ENCODE measurements around the gene MIGA1.
"Not testable (repeated sequence)": the region's sequence is repeated elsewhere in the genome, so short reads cannot be mapped to it uniquely, and the experiment has no call there.

Gene MIGA1

DNA sequence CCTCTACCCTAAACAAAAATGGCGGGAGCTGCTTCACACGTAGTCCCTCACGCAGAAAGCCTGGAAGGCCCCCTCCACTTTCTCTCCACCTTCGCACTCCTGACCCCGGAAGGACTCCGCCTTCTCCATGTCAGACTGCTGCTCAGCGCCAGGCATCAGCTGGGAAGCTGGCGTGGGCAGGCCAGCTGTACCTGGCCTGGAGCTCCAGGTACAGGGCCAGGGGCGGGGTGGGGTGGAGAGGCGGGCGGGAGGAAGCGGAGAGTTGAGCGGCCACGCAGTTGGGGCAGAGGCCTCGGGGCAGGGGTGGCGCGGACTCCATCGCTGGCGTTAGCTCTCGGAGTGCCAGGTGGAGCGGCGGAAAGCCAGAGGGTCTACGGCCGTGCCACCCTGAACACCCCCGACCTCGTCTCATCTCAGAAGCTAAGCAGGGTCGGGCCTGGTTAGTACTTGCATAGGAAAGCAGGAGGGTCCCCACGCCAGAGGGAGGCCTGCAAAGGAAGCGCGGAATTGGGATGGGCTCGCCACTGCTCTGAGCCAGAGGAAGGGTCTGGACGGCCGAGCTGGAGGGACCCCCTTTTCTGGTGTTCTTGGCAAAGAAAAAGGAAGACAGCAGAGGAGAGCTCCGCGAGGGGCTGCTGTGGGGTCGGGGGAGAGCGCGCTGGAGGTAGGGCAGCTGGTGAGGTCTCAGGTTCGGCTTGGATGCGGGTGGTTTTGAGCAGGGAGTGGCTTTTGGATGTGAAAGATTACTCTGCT lies at the start of gene MIGA1:
Gene MIGA1, plus strand, starts transcription at position 121 of the 753 bp plus-strand sequence. CDS start 3,604 bp downstream, outside the sequence.
- peak; percentile 72 to 82 for DNase-seq (ENCODE audit: low read depth in 2 of 2)

DNA sequence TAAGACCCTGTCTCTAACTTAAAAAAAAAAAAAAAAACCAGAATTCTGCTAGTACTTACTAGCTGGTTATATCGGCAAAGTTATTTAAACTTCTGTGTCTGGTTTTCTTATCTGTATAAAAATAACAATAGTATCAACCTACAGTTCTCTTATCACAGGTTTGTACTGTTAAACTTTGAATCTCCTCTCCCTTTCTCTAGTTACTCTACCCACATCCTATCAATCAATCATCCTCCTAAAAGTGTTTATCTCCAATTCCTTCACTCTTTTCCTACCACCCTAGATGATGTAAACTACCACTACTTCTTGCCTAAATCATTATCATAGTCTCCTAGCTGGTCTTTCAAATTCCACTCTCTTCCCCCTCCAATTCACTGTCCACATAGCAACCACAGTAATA lies 47.4 kb upstream of the MIGA1 start:
- no peak for DNase-seq (ENCODE audit: low read depth in 2 of 2)

DNA sequence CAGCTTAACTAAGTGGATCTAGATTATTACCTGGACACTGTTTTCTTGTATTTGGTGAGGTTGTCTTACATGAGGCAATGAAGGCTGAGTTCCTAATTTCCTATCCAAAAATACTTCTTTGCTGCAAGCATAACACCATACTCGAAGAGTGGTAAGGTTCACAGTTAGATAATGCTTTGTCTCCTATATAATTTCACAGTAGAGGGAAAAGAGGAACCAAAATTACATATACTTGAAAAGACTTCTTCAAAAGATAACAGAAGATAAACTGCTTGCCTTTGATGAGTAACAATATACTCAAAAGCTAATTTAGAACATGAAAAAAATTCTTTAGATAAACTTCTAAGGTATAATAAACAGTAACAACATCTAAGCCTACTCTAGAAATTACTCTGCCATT lies 40.2 kb upstream of the MIGA1 start:
- no peak for DNase-seq (ENCODE audit: low read depth in 2 of 2)

- no peak for DNase-seq (ENCODE audit: low read depth in 2 of 2)
These were observed 38.1 kb upstream of the MIGA1 start for GRCh38 chr1:77741316-77741715.

GRCh38 chr1:77742011-77742555 lies 37.4 kb upstream of the MIGA1 start:
- no peak for DNase-seq (ENCODE audit: low read depth in 2 of 2)

DNA sequence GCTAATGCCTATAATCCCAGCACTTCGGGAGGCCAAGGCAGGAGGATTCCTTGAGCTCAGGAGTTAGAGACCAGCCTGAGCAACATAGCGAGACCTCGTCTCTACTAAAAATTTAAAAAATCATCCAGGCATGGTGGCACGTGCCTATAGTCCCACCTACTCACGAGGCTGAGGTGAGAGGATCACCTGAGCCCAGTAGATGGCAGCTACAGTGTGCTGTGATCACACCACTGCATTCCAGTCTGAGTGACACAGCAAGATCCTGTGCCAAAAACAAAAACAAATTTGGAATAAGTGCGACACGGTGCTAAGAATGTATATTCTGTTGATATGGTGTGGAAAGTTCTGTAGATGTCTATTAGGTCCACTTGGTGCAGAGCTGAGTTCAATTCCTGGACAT lies 34.9 kb upstream of the MIGA1 start:
- DNase-seq (ENCODE audit: low read depth in 2 of 2) = no peak

- not testable (repeated sequence) for DNase-seq (ENCODE audit: low read depth in 2 of 2)
These were observed 30.0 kb upstream of the MIGA1 start for GRCh38 chr1:77749489-77749888.

DNA sequence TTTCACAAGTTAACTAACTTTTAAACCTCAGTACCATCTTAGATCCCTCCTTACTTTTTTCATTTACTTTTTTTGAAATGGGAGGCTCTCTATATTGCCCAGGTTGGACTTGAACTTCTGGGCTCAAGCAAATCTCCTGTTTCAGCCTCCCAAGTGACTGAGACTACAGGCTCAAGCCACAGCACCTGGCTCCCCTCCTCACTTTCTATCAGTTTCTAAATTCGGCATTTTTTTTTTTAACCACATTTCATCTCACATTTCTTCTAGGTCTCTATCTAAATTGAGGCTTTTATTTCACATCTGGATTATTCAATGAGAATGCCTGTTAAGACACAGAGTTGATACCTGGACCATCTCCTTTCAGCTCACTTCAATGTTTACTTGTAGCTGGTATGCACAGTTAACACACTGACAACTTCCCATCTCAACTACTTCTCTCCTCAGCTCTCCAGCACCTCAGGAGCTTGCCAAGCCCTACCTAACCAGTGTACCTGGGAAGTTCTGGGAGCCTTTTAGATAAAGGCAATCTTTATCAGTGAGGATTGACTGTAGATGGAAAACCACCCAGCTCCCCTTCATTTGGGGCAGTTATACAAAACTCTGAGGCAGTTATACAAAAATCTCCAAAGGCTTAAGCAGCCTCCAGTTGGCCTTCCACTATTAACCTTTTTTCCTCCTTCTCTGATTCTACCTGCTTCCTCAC lies 23.2 kb upstream of the MIGA1 start:
- DNase-seq (ENCODE audit: low read depth in 2 of 2) = no peak

GRCh38 chr1:77757066-77757584 lies 22.3 kb upstream of the MIGA1 start:
- DNase-seq (ENCODE audit: low read depth in 2 of 2) = no peak

DNA sequence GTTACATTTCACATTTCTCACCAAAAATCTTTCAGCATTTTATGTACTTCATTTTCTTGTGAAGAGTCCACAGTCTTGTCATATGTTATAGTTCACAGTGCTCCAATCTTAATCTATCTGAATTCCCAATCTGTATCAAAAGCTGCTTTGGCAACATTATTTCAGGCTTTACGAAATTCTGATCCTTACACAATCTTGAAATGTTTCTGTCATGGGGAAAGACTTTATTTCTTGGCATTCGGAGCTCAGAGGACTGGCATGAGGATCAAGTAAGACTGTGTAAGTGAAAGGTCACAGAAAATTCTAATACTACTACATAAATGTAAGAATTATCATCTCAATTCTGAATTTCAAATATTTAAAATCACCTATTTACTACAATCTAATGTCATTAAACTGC lies 21.8 kb upstream of the MIGA1 start:
- no peak for DNase-seq (ENCODE audit: low read depth in 2 of 2)

DNA sequence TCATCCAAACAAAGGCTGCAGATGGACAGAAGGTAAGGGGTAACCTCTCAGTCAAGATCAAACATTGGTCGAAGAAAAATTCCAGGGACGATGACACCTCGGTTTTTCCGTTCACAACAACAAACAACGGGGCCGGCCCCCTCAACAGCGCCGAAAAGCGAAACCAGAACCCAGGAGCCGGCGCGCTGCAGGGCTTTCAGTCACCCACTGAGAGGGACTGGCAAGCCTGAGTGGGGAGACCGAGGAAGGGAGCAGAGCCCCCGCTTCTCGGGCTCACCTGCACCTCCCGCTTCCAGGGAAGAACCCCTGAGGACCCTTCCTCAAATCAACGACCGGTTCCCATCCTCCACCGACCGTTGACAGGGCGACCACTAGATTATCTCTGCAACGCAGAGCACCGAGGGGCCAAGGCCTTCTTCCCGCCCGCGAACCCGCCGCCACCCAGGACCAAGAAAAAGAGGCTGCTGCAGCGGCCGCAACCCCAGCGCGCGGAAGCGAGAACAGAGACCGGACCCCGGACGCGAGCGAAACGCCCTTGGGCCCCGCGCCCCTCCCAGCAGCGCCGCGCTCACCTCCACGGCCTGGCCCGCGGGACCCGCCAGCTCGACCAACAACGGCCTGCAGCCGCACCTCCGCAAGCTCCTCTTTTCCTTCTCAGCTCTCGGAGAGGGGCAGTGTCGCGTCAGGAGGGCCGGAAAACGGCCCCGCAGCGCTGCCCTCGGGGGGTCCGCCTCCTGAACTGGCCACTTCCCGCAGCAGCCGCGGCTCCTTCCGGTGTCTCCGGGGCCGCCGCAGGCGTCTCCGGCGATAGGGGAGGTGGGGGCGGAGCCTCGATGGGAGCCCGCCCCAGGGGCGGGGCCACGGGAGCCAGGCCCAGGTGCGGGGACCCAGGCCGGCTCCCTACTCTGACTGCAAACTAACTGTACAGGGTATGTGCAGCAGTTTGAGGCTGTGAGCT lies 20.1 kb upstream of the MIGA1 start, which contains the start of gene USP33:
Gene USP33, minus strand, starts transcription at position 782 of the 958 bp plus-strand sequence. CDS start 18,155 bp downstream, outside the sequence.
- DNase-seq (ENCODE audit: low read depth in 2 of 2) = peak; percentile 66 to 92

GRCh38 chr1:77762072-77762476 lies 17.4 kb upstream of the MIGA1 start:
- no peak for DNase-seq (ENCODE audit: low read depth in 2 of 2)

DNA sequence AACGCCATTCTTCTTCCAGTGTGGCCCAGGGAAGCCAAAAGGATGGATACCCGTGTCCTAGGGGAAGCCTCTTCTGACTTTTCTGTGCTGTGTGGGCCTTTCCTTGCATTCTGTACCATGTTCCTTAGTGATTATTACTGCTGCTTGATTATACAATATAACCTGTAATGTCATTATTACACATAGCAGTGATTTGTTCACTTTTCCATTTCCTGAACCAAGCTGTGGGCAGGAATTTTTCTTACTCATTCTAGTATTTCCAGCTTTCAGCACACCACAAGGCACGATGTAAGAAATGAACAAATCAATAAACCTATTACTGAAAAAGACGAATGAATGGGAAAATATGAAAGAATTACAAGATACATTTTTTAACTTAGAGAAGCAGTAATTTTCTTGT lies 11.4 kb upstream of the MIGA1 start:
- no peak for DNase-seq (ENCODE audit: low read depth in 2 of 2)

- DNase-seq (ENCODE audit: low read depth in 2 of 2) = no peak
These were observed 3.3 kb upstream of the MIGA1 start for GRCh38 chr1:77776007-77776700.

GRCh38 chr1:77781683-77782082 lies 2.2 kb downstream of the MIGA1 start:
- no peak for DNase-seq (ENCODE audit: low read depth in 2 of 2)

DNA sequence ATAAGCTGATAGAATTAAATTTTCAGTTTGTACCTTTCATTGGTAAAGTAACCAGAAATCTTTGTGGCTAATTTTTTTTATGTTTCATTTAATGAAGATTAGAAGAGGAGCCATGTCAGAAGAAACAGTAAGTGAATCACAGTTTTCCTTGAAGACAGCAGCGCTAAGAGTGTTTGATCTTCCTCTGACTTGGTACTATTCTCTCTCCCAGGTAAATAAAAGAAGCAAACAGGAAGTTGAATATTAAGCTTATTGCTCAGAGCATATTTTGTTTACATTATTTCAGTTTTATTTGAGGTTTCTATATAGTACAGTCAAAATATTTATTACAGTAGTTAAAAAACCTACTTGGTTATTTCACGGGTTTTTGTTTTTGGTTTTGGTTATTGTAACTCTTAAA lies 3.7 kb downstream of the MIGA1 start:
- DNase-seq (ENCODE audit: low read depth in 2 of 2) = no peak

- DNase-seq (ENCODE audit: low read depth in 2 of 2) = not testable (repeated sequence)
These were observed 6.8 kb downstream of the MIGA1 start for GRCh38 chr1:77786093-77786741.

- no peak for DNase-seq (ENCODE audit: low read depth in 2 of 2)
These were observed 15.1 kb downstream of the MIGA1 start for GRCh38 chr1:77794550-77794949.

GRCh38 chr1:77796695-77797405 lies 17.4 kb downstream of the MIGA1 start:
- no peak for DNase-seq (ENCODE audit: low read depth in 2 of 2)

DNA sequence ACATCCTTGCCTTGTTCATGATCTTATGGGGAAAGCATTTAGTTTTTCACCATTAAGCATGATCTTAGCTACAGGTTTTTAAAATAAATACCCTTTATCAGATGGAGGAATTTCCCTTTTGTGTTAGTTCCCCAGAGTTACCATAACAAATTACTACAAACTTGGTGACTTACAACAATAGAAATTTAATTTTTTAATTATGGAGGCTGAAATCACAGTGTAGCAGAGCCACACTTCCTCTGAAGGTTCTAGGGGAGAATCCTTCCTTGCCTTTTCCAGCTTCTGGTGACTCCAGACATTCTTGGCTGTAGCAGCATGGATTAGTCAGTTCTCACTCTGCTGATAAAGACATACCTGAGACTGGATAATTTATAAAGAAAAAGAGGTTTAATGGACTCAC lies 18.5 kb downstream of the MIGA1 start:
- DNase-seq (ENCODE audit: low read depth in 2 of 2) = no peak

All from stimulated activated CD4-positive, alpha-beta T cell treated with anti-CD3 and anti-CD28 coated beads, Interleukin-15, amount 100 ng/mL, for 48 hours (primary cell).